GM12892 (cell line): ENCODE data around the gene XYLT1.

ENCODE experiments used
- POLR2A ChIP-seq: IDR thresholded peaks from 2 replicates; pipeline ENCODE4 v1.6.1; 2011; ENCODE audit warnings: low read depth, low read length, control low read depth
- POLR2AphosphoS5 ChIP-seq: IDR thresholded peaks from 2 replicates; pipeline ENCODE4 v1.6.1; 2011; ENCODE audit warnings: low read depth, low read length, control low read depth

- TF ChIP-seq POLR2A (no peak), POLR2AphosphoS5 (no peak)
Measured at GRCh38 chr16:17101646-17102045, 369.1 kb downstream of the XYLT1 start.
